Stimulated activated CD4-positive, alpha-beta T cell treated with anti-CD3 and anti-CD28 coated beads, Interleukin-15, amount 100 ng/mL, for 24 hours (primary cell): Measurements from ENCODE around the gene C11orf16.
"Not testable (repeated sequence)": the region's sequence is repeated elsewhere in the genome, so short reads cannot be mapped to it uniquely, and the experiment has no call there.

Experiments used
- DNase-seq: peaks from one replicate; pipeline ENCODE4 v3.0.0-alpha.2; 2020

Gene C11orf16

DNA sequence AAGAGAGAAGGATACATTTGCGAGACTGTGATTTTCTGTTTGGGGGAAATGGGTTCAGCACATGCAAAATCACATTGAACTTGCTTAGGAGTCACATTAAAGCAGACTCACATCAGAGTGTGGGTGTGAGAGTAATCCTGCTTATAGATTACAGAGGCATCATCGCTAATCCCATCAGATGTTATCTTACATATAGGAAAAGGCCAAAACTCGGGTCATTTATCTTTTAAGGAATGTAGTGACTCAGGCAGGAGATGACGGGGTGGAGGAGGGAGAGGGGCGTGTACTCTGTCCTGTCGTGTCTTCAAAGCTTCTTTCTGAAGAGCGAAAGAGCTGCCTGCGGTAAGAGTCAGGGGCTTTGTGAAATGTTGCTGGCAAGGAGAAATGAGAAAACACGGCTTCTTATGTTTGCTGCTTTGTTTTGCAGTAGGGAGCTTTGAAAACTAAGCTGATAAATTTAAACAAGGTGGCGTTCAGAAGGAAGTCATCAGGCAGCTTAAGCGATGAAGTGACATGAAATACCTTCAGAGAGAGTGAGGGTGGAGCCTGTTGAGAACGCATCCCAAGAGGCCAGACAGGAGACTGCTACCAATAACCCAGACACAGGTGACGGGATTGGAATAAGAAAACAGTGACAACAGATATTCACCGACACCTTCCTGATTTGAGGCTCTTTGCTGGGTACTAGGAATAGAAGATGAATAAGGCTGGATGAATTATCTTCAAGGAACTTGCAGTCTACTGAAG, 2.2 kb upstream of the C11orf16 start:
- no peak for DNase-seq

DNA sequence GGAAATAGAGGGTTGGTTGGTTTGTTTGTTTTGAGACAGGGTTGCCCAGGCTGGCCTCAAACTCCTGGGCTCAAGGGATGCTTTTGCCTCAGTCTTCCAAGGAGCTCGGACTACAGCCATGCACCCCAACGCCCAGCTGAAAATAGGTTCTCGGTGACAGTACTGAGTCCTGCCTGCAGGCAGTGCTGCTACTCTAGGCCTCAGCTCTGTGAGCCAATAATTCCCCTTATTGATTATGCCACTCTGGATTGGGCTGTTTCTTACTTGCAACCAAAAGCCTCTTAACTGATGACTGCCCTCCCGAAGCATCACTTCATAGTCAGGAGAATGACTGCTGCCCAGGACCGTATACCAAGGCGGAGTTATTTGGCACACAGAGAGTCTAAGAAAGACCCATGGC, 1.2 kb upstream of the C11orf16 start:
- no peak for DNase-seq

DNA sequence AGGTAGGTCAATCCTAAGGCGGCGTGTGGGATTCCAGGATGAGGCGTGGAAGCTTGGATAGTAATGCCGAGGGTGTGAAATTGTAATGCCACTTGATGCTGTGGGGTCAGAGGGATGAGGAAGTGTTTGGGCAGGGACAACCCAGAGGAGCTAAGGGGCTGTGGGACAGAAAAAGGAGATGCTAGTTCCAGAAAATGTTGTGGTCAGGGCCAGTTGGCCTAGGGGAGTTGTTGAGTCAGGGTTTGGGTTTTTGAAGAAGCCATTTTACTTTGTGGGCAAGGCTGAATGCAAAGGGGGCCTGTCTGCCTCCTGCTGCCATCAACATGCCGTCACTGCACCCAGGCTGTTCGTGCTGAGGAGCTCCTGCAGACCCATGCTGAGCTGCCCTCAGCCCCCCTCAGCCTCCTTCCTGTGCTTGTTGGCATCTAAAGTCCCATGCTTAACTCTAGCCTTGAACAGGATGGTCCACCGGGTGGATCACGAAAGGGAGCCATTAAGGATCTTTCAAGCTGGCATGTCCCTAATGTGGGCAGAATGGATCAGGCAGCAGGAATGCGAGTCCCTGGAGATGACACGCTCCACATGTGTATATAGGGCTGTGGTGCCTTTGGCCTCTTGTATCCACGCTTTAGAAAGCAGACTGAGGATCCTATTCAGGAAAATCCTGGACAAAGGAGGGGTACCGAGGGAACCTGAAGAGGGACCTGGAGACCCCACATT, 2.1 kb downstream of the C11orf16 start:
- DNase-seq, result no peak

DNA sequence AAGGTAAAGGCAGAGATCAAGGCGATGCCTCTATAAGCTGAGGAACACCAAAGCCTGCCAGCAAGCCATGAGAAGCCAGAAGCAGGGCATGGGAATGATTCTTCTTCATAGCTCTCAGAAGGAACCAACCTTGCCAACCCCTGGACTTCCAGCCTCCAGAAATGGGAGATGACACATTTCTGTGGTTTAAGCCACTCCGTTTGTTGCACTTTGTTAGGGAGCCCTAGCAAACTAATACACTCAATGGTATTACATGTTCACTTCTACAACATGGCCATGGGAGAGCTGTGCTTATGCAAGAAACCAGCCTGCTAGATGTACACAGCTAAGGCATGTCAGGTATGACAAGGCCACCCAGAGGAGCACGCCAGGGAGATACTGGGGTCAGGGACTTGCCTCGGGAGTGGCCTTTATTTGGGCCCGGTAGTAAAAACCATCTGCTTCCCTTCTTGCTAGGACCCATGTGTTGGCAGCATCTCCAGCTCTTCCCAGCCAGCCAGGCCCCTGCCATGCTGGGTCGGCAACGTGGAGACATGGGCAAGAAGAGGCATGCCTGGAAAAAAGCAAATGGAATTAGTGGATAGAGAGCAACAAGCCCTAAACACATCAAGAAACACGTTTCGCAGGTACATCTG, 3.6 kb downstream of the C11orf16 start:
- DNase-seq, result no peak

DNA sequence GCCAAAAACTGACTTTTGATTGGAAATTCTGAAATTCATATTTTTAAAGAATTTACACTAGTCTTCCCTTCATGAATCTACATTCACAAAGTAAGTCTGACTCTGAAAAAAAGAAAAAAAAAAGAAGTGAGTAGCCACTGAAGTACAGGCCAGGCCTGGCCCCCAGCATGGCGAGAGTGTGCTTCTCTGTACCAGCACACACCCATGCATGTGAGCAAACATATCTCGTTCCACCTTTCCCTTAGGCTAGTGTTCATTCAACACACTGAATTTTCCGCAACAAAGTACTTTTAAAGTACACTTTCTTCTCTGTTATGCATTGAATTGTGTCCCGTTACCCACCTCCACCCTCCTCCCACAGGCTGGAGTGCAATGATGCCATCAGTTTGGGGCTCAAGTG, 4.5 kb downstream of the C11orf16 start:
- no peak for DNase-seq

DNA sequence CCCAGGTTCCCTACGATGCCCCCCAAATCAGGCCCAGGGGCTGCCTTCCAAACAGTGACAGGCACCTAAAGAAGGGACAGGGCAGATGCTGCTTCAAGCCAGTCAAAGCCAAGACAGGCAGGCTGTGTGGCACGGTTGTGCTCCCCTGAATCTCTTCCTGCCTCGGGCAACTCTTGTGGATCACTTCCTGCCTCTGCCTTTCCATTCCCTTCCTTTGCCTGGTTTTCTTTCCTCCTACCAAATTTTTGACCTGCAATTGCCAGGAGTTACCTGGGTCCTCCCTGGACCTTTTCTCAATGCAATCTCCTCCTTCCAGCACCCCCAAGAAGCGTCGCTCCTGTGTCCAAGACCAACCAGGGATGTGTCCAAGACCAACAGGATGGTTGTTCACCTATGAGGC, 5.5 kb downstream of the C11orf16 start:
- DNase-seq, result no peak

DNA sequence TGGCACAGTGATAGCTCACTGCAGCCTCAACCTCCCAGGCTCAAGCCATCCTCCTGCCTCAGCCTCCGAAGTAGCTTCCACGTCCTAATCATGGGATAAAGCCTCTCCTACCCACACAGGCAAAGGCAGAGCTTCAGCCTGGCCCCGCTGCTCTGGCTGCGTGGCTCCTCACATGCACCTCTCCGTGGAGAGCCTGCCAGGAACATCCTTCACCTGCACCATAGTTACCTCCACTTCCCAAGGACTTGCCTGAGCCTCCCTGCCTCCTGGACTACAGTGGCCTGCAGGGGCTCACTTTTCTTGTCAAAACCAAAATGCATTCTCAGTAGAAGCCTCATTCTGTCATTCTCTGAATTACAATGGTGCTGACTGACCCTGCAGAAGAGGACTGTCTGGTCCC, 6.5 kb downstream of the C11orf16 start:
- no peak for DNase-seq

DNA sequence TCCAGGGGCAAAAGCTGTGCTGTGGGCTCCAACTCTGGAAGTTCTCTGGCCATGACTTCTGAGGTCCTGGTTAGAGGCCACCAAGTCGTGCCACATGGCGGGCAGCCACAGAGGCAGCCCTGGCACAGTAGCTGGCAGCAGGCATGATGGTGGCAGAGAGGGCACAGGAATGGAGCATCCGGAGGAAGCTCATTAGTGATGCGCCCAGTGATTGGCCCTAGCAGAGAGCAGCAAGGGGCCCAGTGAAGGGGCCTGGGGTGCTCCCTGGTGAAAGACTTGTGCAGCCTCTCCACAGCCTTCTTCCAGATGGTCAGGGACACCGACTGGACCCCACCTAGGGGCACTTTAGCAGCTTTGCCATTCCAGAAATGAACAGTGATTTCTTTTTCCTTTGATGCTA, 7.0 kb downstream of the C11orf16 start:
- DNase-seq, result no peak

DNA sequence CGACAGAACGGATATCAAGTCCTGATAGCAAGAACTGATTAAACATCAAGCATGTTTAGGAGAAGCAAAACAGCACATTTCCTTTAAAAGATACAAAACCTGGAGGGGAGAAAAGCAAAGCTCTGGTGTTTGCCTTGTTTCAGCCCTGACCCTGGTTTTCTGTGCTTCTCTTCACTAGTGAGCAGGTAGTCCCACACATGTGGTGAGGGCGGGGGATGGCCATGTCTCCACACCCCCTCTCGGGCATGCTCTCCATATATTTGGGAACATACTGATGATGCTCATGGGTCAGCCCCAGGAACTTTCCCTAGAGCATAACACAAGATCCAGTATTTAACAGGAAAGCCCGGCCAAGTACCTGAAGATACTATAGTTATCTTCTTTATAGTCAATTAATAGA, 10.1 kb downstream of the C11orf16 start:
- no peak for DNase-seq

DNA sequence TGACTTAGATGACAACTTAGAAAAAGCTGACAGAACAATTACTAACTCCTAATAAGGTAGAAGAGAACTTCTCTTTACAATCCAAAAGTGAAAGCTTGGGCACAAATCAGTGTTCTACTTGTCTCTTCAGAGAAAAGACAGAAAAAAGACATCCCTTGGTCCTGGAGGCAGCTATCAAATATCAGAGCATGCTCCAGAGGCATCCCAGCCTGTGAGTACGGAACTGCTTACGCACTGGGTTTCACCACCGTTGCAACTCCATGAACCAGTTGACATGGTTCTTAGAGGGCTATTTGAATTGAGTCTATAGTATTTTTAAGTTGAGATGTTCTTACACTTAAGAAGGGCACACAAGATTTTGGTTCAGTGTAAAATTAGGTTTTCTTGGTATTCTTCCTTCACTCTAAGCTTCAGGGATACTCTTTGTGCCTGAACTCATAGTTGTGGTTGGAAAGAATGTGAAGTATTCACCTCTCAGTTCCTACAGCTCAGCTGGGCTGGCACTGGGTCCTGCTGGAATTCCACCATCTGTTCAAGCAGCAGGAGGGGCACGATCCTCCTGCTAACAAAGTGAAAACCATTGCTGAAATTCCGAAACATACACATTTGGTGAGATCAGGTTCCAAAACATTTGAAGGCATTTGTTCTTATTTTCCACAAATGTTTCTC, 15.5 kb downstream of the C11orf16 start:
- no peak for DNase-seq

DNA sequence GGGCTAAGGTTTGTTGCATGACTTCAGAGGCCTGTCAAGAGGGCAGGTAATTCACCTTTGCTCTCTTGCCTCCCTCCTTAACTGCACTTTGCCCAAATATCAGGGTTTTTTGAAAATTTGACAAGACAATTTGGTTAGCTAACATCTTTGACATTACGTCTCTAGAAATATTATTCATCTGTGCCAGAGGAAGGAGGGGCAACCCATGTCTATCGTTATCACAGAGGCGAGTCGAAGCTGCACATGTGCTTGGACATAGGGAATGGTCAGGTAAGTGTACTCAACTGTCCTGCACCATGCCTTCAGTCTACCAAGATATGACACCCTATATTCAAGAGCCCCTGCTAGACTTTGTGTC, 18.1 kb downstream of the C11orf16 start:
- no peak for DNase-seq

DNA sequence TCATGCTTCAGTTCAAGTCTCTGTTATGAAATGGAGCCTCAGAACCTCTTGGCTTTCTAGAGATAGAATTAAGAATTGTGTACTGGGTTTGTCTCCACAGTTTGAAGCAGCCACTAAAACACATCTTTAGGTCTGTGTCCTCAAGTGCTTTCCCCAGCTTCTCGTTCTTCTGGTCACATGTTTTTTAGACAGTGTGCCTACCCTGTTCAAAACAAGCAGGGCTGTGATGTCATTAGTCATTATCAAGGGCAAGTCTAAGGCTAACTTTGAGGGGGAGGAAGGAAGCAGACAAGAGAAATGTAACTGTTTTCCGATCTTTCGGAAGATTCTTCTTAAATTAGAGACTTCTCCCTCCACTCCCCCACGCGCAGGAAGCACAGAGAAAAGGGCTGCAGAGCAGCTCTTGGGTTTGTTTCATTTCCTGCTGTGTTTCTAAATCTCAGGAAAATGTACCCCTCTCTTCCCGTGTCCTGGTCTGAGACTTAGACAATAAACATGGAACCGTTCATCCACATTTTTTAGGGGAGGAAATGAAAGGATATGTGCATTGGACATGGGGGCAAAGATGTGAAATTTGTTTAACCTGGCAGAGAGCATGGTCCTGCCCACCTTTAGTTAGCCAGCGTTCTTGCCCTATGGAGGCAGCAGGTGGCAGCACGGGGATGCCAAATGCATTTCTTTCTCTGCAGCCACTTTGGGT, 18.6 kb downstream of the C11orf16 start:
- peak; percentile 45 for DNase-seq

DNA sequence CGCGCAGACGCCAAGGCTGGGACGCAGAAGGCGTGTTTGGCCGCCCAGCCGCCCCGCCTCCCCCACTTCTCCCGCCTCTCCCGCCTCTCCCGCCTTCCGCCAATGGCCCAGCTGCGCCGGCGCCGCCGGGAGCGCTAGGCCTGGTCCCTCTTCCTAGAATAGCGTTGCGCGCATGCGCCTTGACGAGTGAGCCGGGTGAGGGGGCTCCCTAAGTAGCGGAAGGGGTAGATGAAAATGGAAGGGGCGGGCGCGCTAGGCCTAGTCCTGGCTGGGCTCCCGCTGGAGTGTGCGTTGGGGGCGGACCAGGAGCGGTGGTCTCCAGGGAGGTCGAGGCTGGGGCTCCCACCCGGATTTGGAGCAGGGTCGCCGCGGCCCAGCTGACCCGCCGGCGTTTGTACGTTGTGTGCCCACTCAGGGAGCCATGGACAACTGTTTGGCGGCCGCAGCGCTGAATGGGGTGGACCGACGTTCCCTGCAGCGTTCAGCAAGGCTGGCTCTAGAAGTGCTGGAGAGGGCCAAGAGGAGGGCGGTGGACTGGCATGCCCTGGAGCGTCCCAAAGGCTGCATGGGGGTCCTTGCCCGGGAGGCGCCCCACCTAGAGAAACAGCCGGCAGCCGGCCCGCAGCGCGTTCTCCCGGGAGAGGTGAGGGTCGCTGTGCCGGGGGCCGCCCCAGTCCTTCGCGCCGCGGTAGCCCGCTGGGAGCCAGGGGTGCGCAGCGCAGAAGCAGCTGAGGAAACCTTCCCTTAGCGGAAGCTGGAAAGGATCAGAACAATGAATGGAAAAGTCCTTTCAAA, 21.5 kb downstream of the C11orf16 start, which contains the start of gene AKIP1:
TSS of gene AKIP1 (plus strand) at position 161 of the 795 bp plus-strand sequence. CDS start at position 422, 261 bp downstream.
- peak; percentile 95 for DNase-seq

DNA sequence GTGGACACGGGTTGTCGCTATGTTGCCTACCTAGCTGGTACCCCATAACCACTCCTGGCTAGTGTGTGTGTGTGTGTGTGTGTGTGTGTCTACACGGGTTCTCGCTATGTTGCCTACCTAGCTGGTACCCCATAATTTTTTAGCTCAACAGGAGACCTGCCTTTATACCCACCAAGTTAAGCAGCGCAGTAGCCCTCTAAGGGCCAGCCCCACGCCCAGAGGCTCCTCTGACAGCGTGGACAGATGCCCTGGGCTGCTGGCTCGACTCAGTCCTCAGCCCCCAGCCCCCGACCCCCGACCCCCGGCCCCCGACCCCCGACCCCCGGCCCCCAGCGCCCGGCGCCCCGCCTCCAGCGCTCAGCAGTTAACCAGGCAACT, 22.1 kb downstream of the C11orf16 start:
- DNase-seq, result no peak

DNA sequence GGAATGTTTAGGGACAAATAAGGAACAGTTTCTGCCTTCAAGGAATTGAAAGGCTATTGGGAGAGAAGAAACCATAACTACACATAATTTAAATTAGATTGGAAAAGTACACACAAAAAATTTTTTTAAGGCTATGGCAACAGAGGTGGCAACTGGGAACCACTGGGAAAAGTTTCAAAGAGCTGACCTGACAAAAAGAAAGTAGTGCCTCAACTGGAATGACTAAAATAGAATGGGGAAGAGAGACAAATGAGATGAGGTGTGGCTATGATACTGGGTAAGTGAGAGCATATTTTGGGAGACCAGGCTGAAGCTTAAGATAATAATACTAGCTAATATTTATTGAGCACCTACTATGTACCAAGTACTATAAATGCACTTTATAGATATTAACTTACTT, 24.6 kb downstream of the C11orf16 start:
- DNase-seq, result no peak

DNA sequence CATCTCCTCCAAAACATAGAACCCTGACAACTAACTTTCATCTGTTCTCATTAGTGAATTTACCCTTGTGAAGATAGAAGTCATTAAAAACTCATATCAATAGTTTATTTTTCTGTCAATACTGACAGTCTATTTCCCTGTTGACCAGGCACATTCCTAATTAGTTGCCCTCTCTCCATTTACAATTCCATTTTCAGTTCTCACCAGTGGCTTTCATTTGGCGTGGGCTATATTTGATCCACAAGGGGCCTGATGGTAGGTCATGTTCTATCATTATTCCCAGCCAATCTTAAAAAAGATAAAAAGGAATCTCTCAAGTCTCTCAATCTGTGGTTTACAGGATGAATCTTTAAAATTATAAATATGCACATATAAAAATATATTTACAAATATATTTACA, 25.6 kb downstream of the C11orf16 start:
- no peak for DNase-seq

DNA sequence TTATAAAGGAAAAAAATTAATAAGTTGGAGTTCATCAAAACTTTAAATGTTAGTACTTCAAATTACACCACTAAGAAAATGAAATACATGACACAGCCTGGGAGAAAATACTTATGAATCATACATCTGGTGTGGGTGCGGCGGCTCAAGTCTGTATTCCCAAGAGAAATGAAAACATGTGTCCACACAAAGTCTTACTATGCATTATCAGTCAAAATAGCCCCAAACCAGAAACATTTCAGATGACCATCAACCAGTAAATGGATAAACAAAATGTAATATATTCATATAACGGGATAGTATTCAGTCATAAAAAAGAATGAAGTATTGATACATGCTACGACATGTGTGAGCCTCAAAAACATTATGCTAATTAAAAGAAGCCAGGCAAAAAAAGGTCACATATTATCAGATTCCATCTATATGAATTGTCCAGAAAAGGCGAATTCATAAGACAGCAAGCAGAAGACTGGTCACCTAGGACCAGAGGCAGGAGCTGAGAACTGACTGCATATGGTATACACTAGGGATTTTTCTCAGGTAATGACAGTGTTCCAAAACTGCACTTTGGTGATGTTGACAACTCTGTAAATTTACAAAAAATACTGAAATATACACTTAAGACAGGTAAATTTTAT, 27.1 kb downstream of the C11orf16 start:
- no peak for DNase-seq

DNA sequence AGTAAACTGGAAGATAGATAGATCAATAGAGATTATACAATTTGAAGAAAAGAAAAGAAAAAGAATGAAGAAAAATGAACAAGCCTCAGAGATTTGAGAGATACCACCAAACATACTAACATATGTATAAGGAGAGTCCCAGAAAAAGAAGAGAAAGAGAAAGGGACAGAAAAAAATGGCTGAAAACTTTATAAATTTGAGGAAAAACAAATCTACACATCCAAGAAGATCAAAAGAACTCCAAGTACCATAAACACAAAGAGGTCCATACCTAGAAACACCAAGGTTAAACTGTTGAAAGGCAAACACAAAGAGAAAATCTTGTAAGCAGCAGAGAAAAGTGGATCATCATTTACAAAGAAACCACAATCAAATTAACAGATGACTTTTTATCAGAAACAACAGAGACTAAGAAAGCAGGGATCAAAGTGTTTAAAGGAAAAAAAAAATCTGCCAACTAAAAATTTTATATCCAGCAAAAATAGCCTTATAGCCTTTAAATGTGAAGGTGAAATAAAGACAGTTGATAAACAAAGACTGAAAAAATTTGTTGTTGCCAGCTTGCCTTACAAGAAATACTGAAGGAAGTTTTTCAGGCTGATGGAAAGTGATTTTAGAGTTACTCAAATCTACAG, 33.5 kb downstream of the C11orf16 start:
- DNase-seq, result no peak

DNA sequence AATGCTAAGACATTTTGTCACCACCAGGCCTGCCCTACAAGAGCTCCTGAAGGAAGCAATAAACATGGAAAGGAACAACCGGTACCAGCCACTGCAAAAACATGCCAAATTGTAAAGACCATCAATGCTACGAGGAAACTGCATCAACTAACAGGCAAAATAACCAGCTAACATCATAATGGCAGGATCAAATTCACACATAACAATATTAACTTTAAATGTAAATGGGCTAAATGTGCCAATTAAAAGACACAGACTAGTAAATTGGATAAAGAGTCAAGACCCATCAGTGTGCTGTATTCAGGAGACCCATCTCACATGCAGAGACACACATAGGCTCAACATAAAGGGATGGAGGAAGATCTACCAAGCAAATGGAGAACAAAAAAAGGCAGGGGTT, 41.6 kb downstream of the C11orf16 start:
- not testable (repeated sequence) for DNase-seq

DNA sequence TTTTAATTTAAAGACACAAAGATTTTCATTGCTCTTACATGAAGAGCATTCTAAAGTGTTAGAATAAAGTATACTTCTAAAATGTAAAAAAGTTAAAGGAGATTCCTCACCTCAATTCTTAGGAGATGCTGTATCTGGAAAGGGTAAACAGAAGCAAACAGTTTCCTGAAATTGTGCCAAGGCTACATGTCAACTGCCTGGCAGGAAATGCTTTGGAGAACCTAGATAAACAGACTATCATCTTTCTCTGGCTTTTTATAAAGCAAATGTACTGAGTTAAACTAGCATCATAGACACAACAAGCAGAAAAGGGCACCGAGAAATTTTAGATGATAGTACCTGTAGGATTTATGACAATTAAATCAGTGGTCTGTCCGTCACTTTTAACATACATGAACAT, 46.4 kb downstream of the C11orf16 start:
- DNase-seq, result no peak

DNA sequence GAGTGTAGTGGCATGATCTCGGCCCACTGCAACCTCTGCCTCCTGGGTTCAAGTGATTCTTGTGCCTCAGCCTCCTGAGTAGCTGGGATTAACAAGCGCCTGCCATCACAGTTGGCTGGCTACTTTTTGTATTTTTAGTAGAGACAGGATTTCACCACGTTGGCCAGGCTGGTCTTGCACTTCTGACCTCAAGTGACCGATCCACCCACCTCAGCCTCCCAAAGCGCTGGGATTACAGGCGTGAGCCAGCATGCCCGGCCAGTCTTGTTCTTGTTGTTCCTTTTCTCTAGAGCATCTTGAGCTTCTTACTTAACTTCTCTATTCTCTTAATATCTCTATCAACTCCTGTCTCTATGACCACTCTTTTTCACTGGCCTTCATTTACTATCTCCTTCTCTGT, 51.2 kb downstream of the C11orf16 start:
- not testable (repeated sequence) for DNase-seq
